Natural killer cell (primary cell): ENCODE results near the gene ACAT2. TPM values are rescaled to one million over a fixed set of nuclear protein-coding genes. Genes with fewer than 3 reads are reported as not detected.

Experiments
- ATAC-seq, 3 donors: fragments of 150-1000 bp in 2 of 3; fragments of 200-7000 bp in 1 of 3; cut with Tn5 transposase; 1 replicate in 1 of 3; 2 replicates in 2 of 3; pipeline ENCODE4 v1.10.0; 2021; ENCODE audit warnings: mild to moderate bottlenecking in 2 of 3, moderate library complexity in 2 of 3
- DNase-seq, 2 donors: peaks; one replicate each; pipeline versions ENCODE4 v3.0.0 to v3.0.0-alpha.2; 2013 to 2021; ENCODE audit warnings: mixed read lengths in 1 of 2
- H3K27ac ChIP-seq: one replicate; pipeline ENCODE4 v1.5.1; 2013; ENCODE audit warnings: mild to moderate bottlenecking, low read length
- H3K27me3 ChIP-seq: one replicate; pipeline ENCODE4 v1.6.1; 2013; ENCODE audit warnings: low read length; ENCODE audit not compliant: control insufficient read depth, insufficient read depth
- H3K36me3 ChIP-seq: one replicate; pipeline ENCODE4 v1.6.1; 2013; ENCODE audit warnings: low read length; ENCODE audit not compliant: control insufficient read depth, insufficient read depth
- H3K4me1 ChIP-seq: one replicate; pipeline ENCODE4 v1.6.1; 2013; ENCODE audit warnings: low read length; ENCODE audit not compliant: control insufficient read depth, insufficient read depth
- H3K4me3 ChIP-seq: one replicate; pipeline ENCODE4 v1.5.1; 2013; ENCODE audit warnings: low read length
- H3K9me3 ChIP-seq: one replicate; pipeline ENCODE4 v1.6.1; 2013; ENCODE audit warnings: low read length; ENCODE audit not compliant: control insufficient read depth, insufficient read depth
- H3K27ac Mint-ChIP-seq, 2 donors: one replicate each; pipeline ENCODE4 v1.8.0; 2022; ENCODE audit warnings: mild to moderate bottlenecking in 2 of 2, mixed read lengths in 2 of 2, moderate library complexity in 1 of 2
- H3K27me3 Mint-ChIP-seq, 2 donors: one replicate each; pipeline ENCODE4 v1.8.0; 2022; ENCODE audit warnings: low read depth in 2 of 2, mixed read lengths in 2 of 2
- H3K36me3 Mint-ChIP-seq: one replicate; pipeline ENCODE4 v1.8.0; 2022; ENCODE audit warnings: mixed read lengths
- H3K4me1 Mint-ChIP-seq, 2 donors: one replicate each; pipeline ENCODE4 v1.8.0; 2022; ENCODE audit warnings: mixed read lengths in 2 of 2
- H3K4me3 Mint-ChIP-seq: one replicate; pipeline ENCODE4 v1.8.0; 2022; ENCODE audit warnings: mild to moderate bottlenecking, moderate library complexity, mixed read lengths
- H3K9me3 Mint-ChIP-seq, 2 donors: one replicate each; pipeline ENCODE4 v1.8.0; 2022; ENCODE audit warnings: mixed read lengths in 2 of 2
- WGBS: methylation state at CpG from one replicate; pipeline ENCODE4 v1.1.7; 2013; ENCODE audit warnings: missing lambda C conversion rate; ENCODE audit not compliant: insufficient coverage; 5-methylcytosine and 5-hydroxymethylcytosine counted together
- intact Hi-C: fragments of 100-400 bp; cut with micrococcal nuclease; formaldehyde crosslinking; loops from one replicate; pipeline ENCODE4 v1.14.2; 2022
- total RNA-seq, 4 donors: library from RNA; stranded (reverse); fragments of 120-200 nt in 1 of 4; gene quantifications; one replicate each; pipeline versions ENCODE4 v1.2.3 to v1.2.4, GENCODE V29; 2013 to 2022
- TF ChIP-seq, protein P1 (sequence below): fragments of 200-600 bp; IDR thresholded peaks from one replicate; pipeline ENCODE4 v1.8.0; 2022; ENCODE audit warnings: antibody characterized with exemption

ACAT2 gene
- total RNA-seq, 3 donors from 2014 or later (not counting 1 experiment from before 2014, with no cell fraction given), result 21.7 to 31.7 (median 26.5) TPM

DNA sequence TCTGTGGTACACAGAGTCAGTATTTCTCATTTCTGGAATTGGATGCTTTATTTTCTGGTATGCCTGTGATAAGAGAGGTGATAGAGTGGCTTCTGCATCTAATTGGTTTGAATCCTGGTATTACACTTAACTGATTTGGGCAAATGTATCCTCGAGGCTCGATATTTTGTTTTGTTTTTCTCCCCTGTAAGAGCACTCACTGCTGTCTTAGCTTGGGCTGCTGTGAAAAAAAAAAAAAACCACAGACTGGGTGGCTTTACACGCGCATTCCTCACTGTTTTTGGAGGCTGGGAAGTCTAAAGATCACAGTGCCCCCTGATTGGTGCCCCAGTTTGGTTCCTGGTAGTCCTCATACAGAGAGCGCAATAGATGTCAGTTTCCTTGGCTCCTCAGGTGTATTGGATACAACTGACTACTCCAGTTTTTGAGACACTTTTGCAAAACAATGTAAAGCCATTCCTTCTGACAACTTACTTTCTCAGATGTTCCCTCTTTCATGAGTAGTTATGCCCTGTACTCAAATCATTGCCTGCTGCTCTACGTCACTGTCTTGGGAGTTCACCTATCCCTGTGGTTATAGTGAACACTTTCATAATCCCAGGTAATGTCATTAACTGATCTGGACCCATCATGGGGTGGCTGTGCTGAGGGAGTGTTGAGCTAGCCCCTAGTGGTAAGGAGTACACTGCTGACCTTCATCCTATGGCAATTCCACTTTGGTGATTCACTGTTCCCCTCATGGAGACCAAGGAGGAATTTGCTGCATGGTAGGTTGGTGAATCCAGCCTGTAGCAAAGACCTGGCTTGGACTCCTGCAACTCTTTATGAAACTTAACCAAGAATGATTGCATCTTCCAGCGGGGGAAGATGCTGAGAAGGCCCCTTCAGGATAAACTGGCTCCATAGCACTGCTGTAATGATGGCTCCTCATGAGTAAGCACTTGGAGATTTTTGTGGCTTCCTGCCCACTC is 3.5 kb upstream of the ACAT2 start:
- TF ChIP-seq, protein P1, sequence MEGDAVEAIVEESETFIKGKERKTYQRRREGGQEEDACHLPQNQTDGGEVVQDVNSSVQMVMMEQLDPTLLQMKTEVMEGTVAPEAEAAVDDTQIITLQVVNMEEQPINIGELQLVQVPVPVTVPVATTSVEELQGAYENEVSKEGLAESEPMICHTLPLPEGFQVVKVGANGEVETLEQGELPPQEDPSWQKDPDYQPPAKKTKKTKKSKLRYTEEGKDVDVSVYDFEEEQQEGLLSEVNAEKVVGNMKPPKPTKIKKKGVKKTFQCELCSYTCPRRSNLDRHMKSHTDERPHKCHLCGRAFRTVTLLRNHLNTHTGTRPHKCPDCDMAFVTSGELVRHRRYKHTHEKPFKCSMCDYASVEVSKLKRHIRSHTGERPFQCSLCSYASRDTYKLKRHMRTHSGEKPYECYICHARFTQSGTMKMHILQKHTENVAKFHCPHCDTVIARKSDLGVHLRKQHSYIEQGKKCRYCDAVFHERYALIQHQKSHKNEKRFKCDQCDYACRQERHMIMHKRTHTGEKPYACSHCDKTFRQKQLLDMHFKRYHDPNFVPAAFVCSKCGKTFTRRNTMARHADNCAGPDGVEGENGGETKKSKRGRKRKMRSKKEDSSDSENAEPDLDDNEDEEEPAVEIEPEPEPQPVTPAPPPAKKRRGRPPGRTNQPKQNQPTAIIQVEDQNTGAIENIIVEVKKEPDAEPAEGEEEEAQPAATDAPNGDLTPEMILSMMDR, result no peak
- peaks cover 47% of the 10 kb centered on the region for H3K36me3 ChIP-seq
- Mint-ChIP-seq H3K27me3 (no peaks in the 10 kb centered on the region), H3K4me3 (no peak overlapping the region), H3K4me1 (peaks cover 30 to 31% of the 10 kb centered on the region in 2 donors), H3K9me3 (no peaks in the 10 kb centered on the region), H3K27ac (peak overlapping the region; percentile 52 to 81), H3K36me3 (peaks cover 17% of the 10 kb centered on the region)
- DNase-seq, result no peak
- peaks cover 14% of the 10 kb centered on the region for H3K4me1 ChIP-seq
- ATAC-seq, result no peak
- intact Hi-C loops, result no loop called here
- H3K9me3 ChIP-seq, result no peaks in the 10 kb centered on the region
- WGBS, result 93% methylated on average over 7 of the region's 7 CpGs
- H3K4me3 ChIP-seq, result no peak overlapping the region
- no peak overlapping the region for H3K27ac ChIP-seq
- no peaks in the 10 kb centered on the region for H3K27me3 ChIP-seq

DNA sequence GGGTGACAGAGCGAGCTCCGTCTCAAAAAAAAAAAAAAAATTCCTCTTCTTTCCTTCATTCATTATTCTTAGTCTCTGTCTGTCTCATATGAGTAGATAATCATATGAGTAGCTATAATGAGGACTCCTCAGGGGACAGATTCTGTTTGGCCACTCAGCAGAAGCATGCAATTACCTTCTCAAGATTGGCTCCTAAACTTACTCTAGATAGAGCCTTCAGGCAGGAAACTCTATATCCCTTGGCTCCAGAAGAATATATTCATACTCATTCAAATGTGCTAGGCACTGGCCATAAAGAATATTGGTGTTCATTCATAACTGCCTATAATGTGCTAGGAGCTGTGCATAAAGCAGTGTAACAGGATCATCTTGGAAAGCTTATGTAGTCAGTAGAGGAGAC is 2.2 kb upstream of the ACAT2 start:
- Histone ChIP-seq H3K4me3 (no peak overlapping the region), H3K27me3 (no peaks in the 10 kb centered on the region), H3K9me3 (no peaks in the 10 kb centered on the region), H3K4me1 (peaks cover 14% of the 10 kb centered on the region), H3K36me3 (peaks cover 37% of the 10 kb centered on the region), H3K27ac (no peak overlapping the region)
- no peak for ATAC-seq
- intact Hi-C loops, result no loop called here
- TF ChIP-seq, protein P1, result no peak
- WGBS, result no CpG with 5 or more reads among the region's 2 CpGs
- H3K4me3 Mint-ChIP-seq, result peak overlapping the region; percentile 47
- peaks cover 30 to 31% of the 10 kb centered on the region in 2 donors for H3K4me1 Mint-ChIP-seq
- H3K9me3 Mint-ChIP-seq, result no peaks in the 10 kb centered on the region
- H3K27me3 Mint-ChIP-seq, result no peaks in the 10 kb centered on the region
- peak overlapping the region; percentile 64 to 99 for H3K27ac Mint-ChIP-seq
- peaks cover 13% of the 10 kb centered on the region for H3K36me3 Mint-ChIP-seq
- DNase-seq, result no peak

DNA sequence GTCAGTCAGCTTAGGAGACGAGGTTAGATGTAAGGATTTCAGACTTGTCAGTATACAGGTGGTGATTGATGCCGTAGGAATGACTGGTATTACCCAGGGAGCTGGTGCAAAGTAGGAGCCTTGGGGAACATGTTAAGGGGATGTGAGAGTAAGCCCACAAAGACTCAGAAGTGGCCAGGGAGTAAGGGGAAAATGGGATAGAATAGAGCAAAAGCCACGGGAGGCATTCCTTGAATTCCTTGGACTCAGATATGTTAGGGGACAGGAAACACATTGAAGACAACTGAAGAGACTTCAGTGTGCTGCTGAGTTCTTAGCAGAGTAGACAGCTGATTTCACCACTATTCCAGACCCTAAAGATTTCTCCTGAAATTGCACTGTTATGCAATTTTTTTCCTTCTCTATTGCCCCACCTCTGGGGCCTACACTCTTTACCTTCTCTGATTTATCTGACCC is 1.2 kb upstream of the ACAT2 start:
- H3K4me1 Mint-ChIP-seq, result peaks cover 30 to 31% of the 10 kb centered on the region in 2 donors
- H3K36me3 Mint-ChIP-seq, result peaks cover 5% of the 10 kb centered on the region
- peaks cover 14% of the 10 kb centered on the region for H3K4me1 ChIP-seq
- intact Hi-C loops, result loop anchor here (1.0 kb wide), 1 partner anchor 33 kb away; the partner anchor contains the start of gene WTAP
- no peaks in the 10 kb centered on the region for H3K9me3 ChIP-seq
- ATAC-seq (no peak), DNase-seq (no peak)
- H3K9me3 Mint-ChIP-seq, result no peaks in the 10 kb centered on the region
- TF ChIP-seq, protein P1, result no peak
- H3K27me3 ChIP-seq, result no peaks in the 10 kb centered on the region
- no peaks in the 10 kb centered on the region for H3K27me3 Mint-ChIP-seq
- H3K4me3 ChIP-seq, result no peak overlapping the region
- H3K27ac ChIP-seq, result peak overlapping the region; percentile 81
- H3K4me3 Mint-ChIP-seq, result peak overlapping the region; percentile 94
- peaks cover 30% of the 10 kb centered on the region for H3K36me3 ChIP-seq
- WGBS, result 84% methylated on average over 3 of the region's 3 CpGs
- H3K27ac Mint-ChIP-seq, result peak overlapping the region; percentile 64 to 99
